Erythroblast (primary cell): ENCODE data around the gene DPP10.

Experiments
- GATA1 ChIP-seq: IDR thresholded peaks from 2 replicates; pipeline ENCODE4 v1.6.1; 2011; ENCODE audit warnings: low read depth, mild to moderate bottlenecking, control low read depth, low read length, moderate library complexity
- POLR2A ChIP-seq: IDR thresholded peaks from 2 replicates; pipeline ENCODE4 v1.6.1; 2011; ENCODE audit warnings: mild to moderate bottlenecking, low read length

- no peak for TF ChIP-seq POLR2A
- TF ChIP-seq GATA1 = no peak
Measured at GRCh38 chr2:115842306-115842705, 1399.9 kb downstream of the DPP10 start.
